ENCODE measurements around the gene ARAP3.

Gene ARAP3

DNA sequence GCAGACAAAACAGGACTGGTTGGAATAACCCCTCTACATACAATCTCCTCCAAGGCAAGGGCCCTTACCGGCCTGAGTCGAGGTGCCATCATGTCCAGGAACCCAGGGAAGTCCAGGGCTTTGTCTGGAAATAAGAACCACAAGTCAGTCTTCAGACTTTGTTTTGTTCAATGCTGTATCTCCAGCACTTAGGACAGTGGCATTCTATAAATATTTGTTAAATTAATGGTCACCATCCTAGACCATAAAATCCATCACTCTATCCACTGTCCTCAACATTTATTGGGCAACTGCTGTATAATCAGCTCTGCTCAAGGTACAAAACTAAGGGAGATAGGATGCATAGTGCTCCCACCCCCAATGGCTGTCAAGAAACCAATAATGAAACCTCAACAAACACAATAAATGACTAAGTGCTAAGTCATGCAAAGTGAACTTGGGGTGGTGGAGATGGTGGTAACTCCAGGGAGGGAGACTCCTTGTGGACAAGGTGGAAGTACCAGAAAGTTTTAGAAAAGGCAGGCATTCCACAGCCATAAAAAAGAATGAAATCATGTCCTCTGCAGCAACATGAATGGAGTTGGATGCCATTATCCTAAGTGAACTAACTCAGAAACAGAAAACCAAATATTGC is 40.3 kb downstream of the ARAP3 start:
- TF ChIP-seq, protein P1, sequence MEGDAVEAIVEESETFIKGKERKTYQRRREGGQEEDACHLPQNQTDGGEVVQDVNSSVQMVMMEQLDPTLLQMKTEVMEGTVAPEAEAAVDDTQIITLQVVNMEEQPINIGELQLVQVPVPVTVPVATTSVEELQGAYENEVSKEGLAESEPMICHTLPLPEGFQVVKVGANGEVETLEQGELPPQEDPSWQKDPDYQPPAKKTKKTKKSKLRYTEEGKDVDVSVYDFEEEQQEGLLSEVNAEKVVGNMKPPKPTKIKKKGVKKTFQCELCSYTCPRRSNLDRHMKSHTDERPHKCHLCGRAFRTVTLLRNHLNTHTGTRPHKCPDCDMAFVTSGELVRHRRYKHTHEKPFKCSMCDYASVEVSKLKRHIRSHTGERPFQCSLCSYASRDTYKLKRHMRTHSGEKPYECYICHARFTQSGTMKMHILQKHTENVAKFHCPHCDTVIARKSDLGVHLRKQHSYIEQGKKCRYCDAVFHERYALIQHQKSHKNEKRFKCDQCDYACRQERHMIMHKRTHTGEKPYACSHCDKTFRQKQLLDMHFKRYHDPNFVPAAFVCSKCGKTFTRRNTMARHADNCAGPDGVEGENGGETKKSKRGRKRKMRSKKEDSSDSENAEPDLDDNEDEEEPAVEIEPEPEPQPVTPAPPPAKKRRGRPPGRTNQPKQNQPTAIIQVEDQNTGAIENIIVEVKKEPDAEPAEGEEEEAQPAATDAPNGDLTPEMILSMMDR (IDR thresholded peaks at IDR 0.05; ENCODE audit: control insufficient read depth, extremely low read depth, insufficient read depth), result no peak
- DNase-seq (ENCODE audit: low read depth), result no peak
- no peak overlapping the region for H3K4me3 ChIP-seq (ENCODE audit: low read depth, low read length)

DNA sequence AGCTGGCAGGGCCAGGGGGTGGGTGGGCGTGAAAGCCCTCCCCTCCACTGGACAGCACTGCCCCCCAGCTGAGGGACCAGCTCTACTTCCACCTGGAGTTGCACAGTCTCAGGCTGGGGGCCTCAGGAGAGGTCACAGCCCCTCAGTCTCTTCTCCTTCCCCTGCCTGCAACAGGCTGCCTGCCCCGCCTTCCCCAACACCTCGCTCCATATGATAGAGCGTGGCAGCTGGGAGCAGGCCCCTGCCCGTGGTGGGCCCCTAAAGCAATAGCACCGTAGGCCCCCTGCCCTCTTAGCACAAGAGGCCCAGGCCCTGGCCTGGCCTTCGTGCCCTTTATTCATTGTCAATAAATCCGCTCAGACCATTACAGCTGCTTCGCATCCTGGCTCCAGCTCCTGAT is 41.3 kb downstream of the ARAP3 start:
- no peak overlapping the region for H3K4me3 ChIP-seq (ENCODE audit: low read depth, low read length)
- TF ChIP-seq, protein P1 (IDR thresholded peaks at IDR 0.05; ENCODE audit: control insufficient read depth, extremely low read depth, insufficient read depth), result no peak
- DNase-seq (ENCODE audit: low read depth), result no peak

DNA sequence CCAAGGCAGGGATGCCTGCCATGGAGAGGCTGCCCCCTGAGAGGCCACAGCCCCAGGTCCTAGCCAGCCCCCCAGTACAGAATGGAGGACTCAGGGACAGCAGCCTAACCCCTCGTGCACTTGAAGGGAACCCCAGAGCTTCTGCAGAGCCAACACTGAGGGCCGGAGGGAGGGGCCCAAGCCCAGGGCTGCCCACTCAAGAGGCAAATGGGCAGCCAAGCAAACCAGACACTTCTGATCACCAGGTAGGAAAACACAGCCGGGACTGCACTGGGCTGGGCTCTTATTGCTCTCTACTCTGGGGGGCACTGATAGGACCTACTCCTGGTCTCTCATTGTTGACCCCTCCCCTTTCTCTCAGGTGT is 42.0 kb downstream of the ARAP3 start:
- TF ChIP-seq, protein P1 (IDR thresholded peaks at IDR 0.05; ENCODE audit: control insufficient read depth, extremely low read depth, insufficient read depth), result no peak
- no peak for DNase-seq (ENCODE audit: low read depth)

DNA sequence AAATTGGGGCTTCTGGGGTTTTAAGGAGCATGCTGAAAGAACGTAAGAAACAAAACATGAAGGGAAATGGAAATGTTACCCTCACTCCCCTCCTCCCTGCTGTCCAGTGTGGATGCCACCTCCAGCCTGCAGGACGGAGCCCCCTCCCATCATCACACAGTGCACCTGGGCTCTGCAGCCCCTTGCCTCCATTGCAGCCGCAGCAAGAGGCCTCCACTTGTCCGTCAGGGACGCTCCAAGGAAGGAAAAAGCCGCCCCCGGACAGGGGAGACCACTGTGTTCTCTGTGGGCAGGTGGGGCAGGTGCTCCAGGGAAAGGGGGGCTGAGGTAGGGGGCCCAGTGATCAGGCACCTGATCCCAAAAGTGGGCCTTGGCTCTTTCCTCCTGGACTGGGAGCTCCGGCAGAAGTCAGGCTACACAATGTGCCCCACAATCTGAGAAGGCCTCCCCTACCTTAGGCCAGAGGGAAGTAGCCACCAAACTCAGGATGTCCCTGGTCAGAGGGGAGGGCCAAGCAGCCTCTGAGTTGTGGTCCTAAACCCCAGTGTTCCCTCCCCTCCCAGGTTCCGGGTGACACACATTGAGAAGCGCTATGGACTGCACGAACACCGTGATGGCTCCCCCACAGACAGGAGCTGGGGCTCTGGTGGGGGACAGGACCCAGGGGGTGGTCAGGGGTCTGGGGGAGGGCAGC is 42.5 kb downstream of the ARAP3 start:
- no peak overlapping the region for H3K4me3 ChIP-seq (ENCODE audit: low read depth, low read length)
- no peak for DNase-seq (ENCODE audit: low read depth)
- TF ChIP-seq, protein P1 (IDR thresholded peaks at IDR 0.05; ENCODE audit: control insufficient read depth, extremely low read depth, insufficient read depth), result no peak

More for the DNA sequence above, 42.0 kb downstream of the ARAP3 start:
- H3K4me3 ChIP-seq (ENCODE audit: low read depth, low read length), result no peak overlapping the region

DNA sequence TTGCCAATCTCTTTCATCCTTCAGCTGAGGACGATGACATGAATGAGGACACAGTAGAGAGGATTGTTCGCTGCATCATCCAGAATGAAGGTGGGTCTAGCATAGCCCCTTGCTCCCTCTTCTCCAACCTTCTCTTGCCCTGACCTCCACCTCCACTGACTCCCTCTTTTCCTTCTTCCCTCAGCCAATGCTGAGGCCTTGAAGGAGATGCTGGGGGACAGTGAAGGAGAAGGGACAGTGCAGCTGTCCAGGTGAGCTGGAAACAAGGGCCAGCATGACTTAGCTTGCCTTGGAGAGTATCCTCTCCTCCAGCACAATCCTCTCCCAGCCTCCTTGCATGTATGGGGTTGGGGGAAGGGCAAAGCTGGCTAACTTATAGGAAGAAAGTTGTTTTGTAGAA is 43.3 kb downstream of the ARAP3 start:
- H3K4me3 ChIP-seq (ENCODE audit: low read depth, low read length), result no peak overlapping the region
- DNase-seq (ENCODE audit: low read depth), result no peak
- TF ChIP-seq, protein P1 (IDR thresholded peaks at IDR 0.05; ENCODE audit: control insufficient read depth, extremely low read depth, insufficient read depth), result no peak

DNA sequence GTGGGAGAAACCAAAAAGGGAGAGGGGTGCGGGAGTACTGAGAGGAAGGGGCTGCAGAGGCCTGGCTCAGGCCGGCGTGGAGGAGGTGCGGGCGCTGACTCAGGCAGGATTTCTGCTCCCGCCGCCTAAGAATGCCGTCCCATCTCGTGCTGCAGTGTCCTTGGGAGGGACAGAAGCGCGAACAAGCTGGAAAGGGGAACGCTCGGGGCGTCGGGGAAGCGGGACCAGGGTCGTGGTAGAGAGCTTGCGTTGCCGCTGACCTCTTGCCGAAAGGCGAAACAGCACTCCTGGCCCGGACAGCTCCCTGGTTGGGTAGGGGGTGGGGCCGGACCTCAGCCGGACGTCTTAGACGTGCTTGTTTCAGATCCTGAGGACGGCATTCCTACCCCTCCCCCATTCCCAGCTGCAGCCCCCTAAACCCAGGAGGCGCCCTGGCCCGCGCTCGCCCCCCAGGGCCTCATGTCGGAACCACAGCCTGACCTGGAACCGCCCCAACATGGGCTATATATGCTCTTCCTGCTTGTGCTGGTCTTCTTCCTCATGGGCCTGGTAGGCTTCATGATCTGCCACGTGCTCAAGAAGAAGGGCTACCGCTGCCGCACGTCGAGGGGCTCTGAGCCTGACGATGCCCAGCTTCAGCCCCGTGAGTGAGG is 44.1 kb downstream of the ARAP3 start:
- no peak for DNase-seq (ENCODE audit: low read depth)
- H3K4me3 ChIP-seq (ENCODE audit: low read depth, low read length), result peak overlapping the region; percentile 94
- TF ChIP-seq, protein P1 (IDR thresholded peaks at IDR 0.05; ENCODE audit: control insufficient read depth, extremely low read depth, insufficient read depth), result no peak
